Heart left ventricle (tissue), 13 donors: ENCODE results near the gene HADHB.

Experiments
- POLR2A ChIP-seq, 2 donors: fragments of 450-650 bp; IDR thresholded peaks; one replicate each; pipeline ENCODE4 v1.6.1; 2017; ENCODE audit warnings: antibody characterized with exemption in 2 of 2, mild to moderate bottlenecking in 2 of 2, moderate library complexity in 2 of 2
- TF ChIP-seq, protein P1 (sequence below), 12 donors: fragments of 200-600 bp; sonication (generic) in 4 of 12; IDR thresholded peaks; one replicate each; pipeline versions ENCODE4 v1.5.0 to v1.8.0; 2018 to 2022; ENCODE audit warnings: antibody characterized with exemption in 12 of 12, mild to moderate bottlenecking in 5 of 12
- donor health status: ischemic (EF 13 %, LVEDD 7.1; RV severe dilation, severe dysfunction).
- donor health status: DM: no; HTN: yes; CAD: no.
- donor health status: DM: no; HTN: no; CAD: no.
- donor health status: ischemic (EF 25% LVEDD 6.9; RV normal size, moderate dysfunction).
- donor health status: ischemic (EF 25% LVEDD 5.7; RV mildly dilated, moderate dysfunction).
- donor health status: ischemic (EF 35%, LVEDD 5.7; RV mildly dilated, moderate dysfunction).
- donor health status: nonischemic (EF 11% LVEDD 7.7; RV severe dilation, severe dysfunction).
- donor health status: DM: yes; HTN: yes; CAD: no.
- donor health status: PGD.
- donor health status: ischemic (EF 29% LVEDD 5.4; RV normal size, mild dysfunction).
- donor health status: nonischemic (EF 23%, LVEDD 6.1; RV moderate dilation, normal function).

DNA sequence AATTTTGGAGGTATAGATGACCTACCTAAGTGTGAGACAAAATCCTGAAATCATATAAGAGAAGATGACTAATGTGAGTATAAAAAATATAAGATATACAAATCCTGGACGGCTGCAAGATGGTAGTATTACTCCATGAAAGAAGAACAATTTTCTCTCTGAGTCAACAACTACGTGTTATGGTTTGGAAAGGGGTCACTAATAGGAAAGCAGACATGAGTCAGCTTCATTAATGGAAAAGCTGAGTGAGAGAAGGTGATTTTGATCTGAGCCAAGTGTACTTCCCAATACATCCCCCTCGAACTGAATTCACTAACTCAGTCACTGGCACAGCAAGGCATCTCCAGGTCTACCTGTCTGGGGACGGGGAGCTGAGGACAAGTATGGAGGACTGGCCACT, 81.1 kb downstream of the HADHB start:
- no peak for TF ChIP-seq POLR2A (IDR thresholded peaks at IDR 0.05)
- TF ChIP-seq, protein P1, sequence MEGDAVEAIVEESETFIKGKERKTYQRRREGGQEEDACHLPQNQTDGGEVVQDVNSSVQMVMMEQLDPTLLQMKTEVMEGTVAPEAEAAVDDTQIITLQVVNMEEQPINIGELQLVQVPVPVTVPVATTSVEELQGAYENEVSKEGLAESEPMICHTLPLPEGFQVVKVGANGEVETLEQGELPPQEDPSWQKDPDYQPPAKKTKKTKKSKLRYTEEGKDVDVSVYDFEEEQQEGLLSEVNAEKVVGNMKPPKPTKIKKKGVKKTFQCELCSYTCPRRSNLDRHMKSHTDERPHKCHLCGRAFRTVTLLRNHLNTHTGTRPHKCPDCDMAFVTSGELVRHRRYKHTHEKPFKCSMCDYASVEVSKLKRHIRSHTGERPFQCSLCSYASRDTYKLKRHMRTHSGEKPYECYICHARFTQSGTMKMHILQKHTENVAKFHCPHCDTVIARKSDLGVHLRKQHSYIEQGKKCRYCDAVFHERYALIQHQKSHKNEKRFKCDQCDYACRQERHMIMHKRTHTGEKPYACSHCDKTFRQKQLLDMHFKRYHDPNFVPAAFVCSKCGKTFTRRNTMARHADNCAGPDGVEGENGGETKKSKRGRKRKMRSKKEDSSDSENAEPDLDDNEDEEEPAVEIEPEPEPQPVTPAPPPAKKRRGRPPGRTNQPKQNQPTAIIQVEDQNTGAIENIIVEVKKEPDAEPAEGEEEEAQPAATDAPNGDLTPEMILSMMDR (IDR thresholded peaks at IDR 0.05) = no peak
